Hepatic stellate cell (primary cell): ENCODE results near the gene TJP3.
A peak's percentile ranks its signal among the peaks of the same experiment; 100 is the strongest.

Experiments used
- DNase-seq: peaks from one replicate; pipeline ENCODE4 v3.0.0; 2011; ENCODE audit warnings: low spot score

The TJP3 gene

DNA sequence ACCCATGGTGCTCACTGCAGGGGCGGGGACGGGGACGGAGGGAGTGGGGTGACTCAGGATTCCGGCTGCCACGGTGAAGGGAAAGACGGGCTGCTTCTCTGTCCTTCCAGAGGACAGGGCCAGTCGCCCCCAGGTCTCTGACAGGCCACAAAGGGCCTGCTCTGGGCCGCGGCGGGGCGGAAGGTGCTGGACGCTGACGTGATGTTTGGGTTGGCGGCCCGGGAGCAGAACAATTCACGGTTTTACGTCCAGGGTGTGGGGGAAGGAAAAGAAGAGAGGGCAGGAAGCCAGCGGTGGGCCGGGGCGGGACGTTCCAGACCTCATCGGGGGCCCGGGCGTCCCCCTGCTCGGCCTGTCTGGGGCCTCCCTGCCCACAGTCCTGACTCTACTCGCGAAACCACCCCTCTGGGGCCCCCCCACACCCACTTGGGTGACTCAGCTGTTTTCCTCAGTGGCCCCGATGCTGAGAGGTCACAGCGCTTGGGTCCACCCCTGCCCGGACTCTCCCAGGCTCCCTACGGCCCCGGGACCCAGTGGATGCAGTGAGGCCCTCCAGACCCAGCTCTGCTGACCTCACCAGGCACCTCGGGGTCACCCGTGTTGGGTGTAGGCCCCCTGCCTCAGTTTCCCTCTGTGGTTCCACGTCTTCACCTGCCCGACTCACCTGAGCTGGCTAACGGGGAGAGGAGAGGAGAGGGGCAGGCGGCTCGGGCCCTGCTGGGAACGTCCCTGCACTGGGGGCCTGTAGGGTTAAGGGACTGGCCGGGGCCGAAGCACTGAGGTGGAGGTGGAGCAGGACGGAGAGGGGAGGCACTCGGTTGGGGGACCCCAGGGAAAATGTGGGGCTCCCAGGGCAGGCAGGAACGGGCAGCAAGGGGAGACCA is 37.1 kb upstream of the TJP3 start:
- DNase-seq, result peak; percentile 87

GRCh38 chr19:3671680-3672574 is 36.3 kb upstream of the TJP3 start:
- DNase-seq, result no peak

DNA sequence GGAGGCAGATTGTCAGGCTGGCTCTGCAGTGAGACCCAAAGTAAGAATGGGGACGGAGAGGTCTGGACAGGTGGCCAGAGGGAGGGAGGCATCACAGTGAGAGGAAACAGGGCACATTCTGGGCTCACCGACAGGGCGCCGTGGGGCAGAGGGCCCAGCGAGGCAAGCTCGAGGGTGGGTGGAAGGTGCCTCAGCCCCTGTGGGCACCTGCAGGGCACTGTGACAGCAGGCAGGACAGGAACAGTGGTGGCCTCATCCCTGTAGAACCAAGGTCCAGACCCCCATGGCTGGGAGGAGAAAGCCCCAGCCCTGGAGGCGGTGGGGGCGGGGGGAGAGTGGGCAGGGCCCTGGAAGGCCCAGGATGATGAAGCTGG is 35.6 kb upstream of the TJP3 start:
- DNase-seq, result no peak

DNA sequence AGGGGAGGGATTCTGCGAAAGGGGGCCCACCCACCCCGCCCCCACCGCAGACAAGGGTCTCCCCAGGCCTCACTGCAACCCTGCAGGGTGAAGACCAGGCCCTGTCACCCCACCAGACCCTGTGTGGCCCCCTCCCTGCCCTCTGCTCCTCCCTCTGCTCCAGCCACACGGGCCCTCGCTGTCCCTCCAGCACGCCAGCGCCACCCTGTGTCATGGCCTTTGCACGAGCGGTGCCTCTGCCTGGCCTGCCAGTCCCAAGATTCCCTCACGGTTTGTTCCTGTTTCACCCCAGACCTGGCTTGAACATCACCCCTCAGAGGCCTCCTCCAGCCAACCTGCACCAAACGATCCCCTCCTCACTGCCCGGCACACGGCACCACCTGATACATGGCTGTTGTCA is 35.2 kb upstream of the TJP3 start:
- DNase-seq, result no peak

DNA sequence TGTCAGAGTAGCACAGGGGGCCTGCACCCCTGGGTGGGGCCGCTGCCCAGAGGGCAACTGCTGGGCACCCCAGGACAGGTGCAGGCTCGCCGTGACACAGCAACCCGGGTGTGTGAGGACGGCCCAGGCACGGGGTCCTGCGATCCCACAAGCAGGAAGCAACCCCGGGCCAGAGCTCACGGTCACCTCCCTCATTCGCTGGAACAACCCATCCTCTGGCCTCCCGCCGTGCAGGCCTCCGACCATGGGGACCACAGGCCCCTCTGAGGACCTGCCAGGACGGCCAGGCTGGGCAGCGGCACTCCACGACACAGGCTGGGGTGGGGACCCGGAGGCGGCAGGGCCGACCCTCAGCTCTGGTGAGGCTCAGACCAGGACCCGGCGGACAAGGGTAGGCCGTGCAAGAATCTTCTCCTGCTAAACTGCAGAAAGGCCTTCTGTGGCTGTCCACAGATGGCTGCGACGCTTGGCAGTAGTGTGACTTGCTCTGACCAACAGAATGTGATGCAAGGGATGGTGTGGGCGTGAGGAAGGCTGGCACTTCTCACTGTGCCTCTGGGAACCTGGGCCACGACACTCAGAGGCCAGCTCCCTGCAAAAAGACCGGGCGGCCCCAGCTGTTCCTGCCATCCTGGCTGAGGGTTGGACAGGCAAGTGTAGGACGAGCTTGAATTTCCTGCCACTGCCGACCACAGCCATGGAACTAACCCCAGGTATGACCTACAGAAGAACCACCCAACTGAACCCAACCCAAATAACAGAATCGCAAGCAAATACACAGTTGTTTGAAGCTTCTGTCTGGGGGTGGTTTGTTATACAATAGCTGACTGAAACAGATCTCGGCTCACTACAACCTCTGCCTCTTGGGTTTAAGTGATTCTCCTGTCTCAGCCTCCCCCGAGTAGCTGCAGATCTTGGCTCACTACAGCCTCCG is 34.4 kb upstream of the TJP3 start:
- no peak for DNase-seq

- no peak for DNase-seq
Measured at GRCh38 chr19:3674784-3675543, 33.2 kb upstream of the TJP3 start.

DNA sequence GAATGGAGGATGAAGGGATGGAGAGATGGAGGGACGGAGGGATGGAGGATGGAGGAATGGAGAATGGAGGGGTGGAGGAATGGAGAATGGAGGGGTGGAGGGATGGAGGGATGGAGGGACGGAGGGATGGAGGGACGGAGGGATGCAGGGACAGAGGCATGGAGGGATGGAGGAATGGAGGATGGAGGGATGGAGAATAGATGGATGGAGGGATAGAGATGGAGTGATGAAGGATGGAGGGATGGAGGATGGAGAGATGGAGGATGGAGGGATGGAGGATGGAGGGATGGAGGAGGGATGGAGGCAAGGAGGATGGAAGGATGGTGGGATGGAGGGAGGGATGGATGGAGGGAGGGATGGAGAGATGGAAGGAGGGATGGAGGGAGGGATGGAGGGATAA is 30.0 kb upstream of the TJP3 start:
- DNase-seq, result no peak

GRCh38 chr19:3679138-3679537 is 29.0 kb upstream of the TJP3 start:
- no peak for DNase-seq

DNA sequence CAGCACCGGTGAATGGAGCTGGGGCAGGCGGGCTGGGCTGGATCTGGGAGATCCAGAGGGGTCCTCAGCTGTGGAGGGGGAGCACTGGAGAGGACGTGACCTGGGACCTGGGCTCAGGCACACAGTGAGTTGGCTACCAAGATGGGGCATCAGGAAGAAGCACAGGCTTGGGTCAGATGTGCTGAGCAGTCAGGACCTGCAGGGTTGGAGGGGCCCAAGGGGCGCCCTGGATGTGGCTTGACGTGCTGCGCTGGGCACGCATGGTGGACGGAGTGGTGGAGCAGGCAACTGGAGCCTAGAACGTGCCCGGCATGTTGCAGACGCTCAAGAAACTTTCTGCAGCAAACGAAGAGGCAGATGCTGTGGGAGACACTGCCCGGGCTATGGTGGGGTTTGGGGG is 28.6 kb upstream of the TJP3 start:
- DNase-seq, result no peak

GRCh38 chr19:3680939-3681338 is 27.2 kb upstream of the TJP3 start:
- DNase-seq, result no peak

DNA sequence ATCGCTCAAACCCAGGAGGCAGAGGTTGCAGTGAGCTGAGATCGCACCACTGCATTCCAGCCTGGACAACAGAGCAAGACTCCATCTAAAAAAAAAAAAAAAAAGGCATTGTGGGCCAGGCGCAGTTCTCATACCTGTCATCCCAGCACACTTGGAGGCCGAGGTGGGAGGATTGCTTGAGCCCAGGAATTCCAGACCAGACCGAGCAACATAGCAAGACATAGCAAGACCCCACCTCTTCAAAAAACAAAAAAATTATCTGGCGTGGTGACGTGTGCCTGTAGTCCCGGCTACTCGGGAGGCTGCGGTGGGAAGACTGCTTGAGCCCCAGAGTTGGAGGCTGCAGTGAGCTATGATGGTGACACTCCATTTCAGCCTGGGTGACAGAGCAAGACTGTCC is 25.9 kb upstream of the TJP3 start:
- no peak for DNase-seq

- no peak for DNase-seq
Measured at GRCh38 chr19:3682741-3683404, 25.3 kb upstream of the TJP3 start.

GRCh38 chr19:3683405-3684053 is 24.7 kb upstream of the TJP3 start:
- DNase-seq, result no peak

DNA sequence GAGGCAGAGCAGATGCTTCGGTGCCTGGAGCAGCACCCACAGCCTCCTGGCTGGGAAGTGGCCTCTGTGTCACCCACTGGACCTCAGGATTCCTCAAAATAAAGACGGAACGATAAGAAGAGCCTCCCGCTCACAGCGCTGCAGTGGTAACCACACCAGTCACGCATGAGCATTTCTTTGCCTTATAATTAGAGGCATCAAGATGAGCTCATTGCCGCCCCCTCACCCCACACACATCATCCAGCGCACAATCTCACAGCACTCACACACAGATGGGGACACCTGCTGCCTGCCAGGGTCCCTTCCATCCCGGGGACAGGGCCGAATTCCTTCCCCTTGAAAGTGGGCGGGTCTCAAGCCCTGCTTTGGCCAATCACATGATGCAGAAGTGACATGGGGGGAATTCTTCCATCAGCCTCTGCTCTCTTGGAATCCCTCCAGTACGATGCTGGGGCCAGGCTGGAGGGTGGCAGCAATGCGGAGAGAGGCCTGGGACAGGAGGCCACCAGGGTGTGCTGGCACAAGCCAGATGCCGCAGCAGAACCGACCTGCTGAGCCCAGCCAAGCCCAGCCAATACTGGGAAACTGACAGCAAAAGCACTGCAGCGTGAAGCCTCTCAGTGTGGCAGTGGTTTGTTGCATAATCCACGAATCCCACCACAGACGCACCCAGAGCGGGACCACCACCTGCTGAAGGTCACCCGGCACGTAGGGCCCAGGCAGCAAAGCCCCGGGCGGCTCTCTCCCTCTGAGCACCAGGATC is 23.9 kb upstream of the TJP3 start:
- no peak for DNase-seq

- no peak for DNase-seq
Measured at GRCh38 chr19:3684817-3685410, 23.3 kb upstream of the TJP3 start.

GRCh38 chr19:3687393-3687773 is 20.8 kb upstream of the TJP3 start:
- no peak for DNase-seq

DNA sequence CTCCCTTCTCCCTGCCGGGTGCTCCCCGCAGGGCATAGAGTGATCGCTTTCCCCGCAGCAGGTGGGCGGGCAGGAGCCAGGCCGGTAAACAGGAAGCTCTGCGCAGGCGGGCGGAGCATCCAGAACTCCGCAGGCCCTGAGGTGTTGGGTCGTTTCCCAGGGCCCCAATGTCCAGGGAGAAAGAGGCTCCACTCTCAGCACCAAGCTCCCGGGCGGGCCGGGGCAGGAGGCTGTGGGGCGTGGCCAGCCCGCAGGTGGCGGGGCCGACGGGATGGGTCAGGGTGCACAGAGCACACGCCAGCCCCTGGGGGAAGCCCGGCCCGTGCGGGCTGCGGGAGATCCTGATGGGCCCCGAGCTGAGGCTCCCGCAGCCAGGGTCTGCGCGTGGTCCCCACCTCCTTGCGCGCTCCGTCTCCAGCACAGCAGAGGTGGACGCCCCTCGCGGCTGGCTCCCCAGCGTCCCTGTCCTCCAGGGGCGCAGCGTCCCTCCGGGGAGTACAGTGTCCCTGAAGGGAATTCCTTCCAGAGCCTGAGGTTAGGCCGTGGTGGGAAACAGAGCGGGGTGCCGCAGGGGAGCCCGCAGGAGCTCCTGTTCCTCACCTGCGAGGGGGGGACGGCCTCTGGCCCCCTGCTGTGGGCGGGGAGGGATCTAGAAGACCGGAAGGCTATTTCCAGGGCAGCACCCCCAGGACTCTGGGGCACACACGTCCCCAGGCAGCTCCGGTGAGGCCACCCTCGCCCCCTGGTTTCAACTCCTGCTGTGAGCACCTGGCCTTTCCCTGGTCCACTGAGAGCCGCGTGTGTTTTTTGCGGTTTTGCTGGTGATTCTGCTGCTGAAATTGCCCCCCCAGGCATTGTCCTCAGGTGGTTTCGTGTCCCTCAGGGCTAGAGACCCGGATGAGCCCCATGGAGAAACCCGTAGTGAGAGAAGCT is 20.1 kb upstream of the TJP3 start:
- no peak for DNase-seq
